Vagina (tissue), 2 donors: ENCODE results near the gene C19orf33. TPM values are rescaled to one million over a fixed set of nuclear protein-coding genes. Genes with fewer than 3 reads are reported as not detected.

Experiments used
- DNase-seq, 2 donors: peaks; one replicate each; pipeline ENCODE4 v3.0.0-alpha.2; 2017; ENCODE audit errors: extremely low spot score in 2 of 2
- H3K27ac ChIP-seq: fragments of 200-600 bp; sonication (generic); one replicate; pipeline ENCODE4 v1.5.1; 2019
- H3K27me3 ChIP-seq: fragments of 200-600 bp; sonication (generic); one replicate; pipeline ENCODE4 v1.5.1; 2019
- H3K36me3 ChIP-seq, 2 donors: fragments of 200-600 bp; sonication (generic); one replicate each; pipeline ENCODE4 v1.5.1; 2017 to 2019
- H3K4me1 ChIP-seq: fragments of 200-600 bp; sonication (generic); one replicate; pipeline ENCODE4 v1.5.1; 2019
- H3K4me3 ChIP-seq, 2 donors: fragments of 200-600 bp; sonication (generic); 1 replicate in 1 of 2; 2 replicates in 1 of 2; pipeline ENCODE4 v1.5.1; 2016 to 2019
- H3K9me3 ChIP-seq: fragments of 200-600 bp; sonication (generic); one replicate; pipeline ENCODE4 v1.5.1; 2019
- POLR2A ChIP-seq, 2 donors: fragments of 450-650 bp; IDR thresholded peaks; one replicate each; pipeline ENCODE4 v1.6.1; 2017; ENCODE audit warnings: antibody characterized with exemption in 2 of 2, mild to moderate bottlenecking in 2 of 2, moderate library complexity in 2 of 2
- POLR2AphosphoS5 ChIP-seq, 2 donors: sonication (generic); formaldehyde crosslinking; IDR thresholded peaks; one replicate each; pipeline ENCODE4 v1.9.0; 2017; ENCODE audit warnings: antibody characterized with exemption in 2 of 2, mild to moderate bottlenecking in 2 of 2, low read depth in 1 of 2; ENCODE audit not compliant: insufficient read depth in 1 of 2
- intact Hi-C: fragments of 100-400 bp; cut with DNase I; formaldehyde crosslinking; loops from one replicate; pipeline ENCODE4 v1.15.1; 2023
- total RNA-seq: library from RNA; depleted of rRNA; stranded (reverse); fragments of >200 nt; gene quantifications from one replicate; pipeline ENCODE4 v1.2.3, GENCODE V29; 2016
- TF ChIP-seq, protein P1 (sequence below), 3 experiments: fragments of 450-650 bp in 2 of 3; fragments of 200-600 bp in 1 of 3; sonication (generic) in 1 of 3; IDR thresholded peaks; one replicate each; pipeline ENCODE4 v1.5.1; 2017 to 2019; ENCODE audit warnings: antibody characterized with exemption in 3 of 3, mild to moderate bottlenecking in 2 of 3, moderate library complexity in 2 of 3

Gene C19orf33
- total RNA-seq, 1 donor from 2014 or later = 96.5 TPM

DNA sequence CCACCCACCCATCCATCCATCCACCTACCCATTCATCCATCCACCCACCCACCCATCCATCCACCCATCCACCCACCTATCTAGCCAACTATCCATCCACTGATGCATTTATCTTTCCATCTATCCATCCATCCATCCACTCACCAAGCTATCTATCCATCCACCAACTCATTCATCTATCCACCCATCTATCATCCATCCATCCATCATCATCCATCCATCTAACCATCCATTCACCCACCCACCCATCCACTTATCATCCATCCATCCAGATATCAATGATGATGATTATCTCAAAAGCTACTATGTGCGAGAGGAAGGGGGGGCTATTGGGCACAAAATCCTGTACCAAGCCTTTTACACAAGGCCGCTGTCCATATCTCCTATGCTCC lies 6.2 kb downstream of the C19orf33 start:
- Histone ChIP-seq H3K27ac (no peak overlapping the region), H3K27me3 (no peaks in the 10 kb centered on the region), H3K36me3 (peaks cover 0 to 22% of the 10 kb centered on the region in 2 donors), H3K4me3 (no peak overlapping the region), H3K4me1 (peaks cover 8% of the 10 kb centered on the region), H3K9me3 (no peaks in the 10 kb centered on the region)
- TF ChIP-seq, protein P1, sequence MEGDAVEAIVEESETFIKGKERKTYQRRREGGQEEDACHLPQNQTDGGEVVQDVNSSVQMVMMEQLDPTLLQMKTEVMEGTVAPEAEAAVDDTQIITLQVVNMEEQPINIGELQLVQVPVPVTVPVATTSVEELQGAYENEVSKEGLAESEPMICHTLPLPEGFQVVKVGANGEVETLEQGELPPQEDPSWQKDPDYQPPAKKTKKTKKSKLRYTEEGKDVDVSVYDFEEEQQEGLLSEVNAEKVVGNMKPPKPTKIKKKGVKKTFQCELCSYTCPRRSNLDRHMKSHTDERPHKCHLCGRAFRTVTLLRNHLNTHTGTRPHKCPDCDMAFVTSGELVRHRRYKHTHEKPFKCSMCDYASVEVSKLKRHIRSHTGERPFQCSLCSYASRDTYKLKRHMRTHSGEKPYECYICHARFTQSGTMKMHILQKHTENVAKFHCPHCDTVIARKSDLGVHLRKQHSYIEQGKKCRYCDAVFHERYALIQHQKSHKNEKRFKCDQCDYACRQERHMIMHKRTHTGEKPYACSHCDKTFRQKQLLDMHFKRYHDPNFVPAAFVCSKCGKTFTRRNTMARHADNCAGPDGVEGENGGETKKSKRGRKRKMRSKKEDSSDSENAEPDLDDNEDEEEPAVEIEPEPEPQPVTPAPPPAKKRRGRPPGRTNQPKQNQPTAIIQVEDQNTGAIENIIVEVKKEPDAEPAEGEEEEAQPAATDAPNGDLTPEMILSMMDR (IDR thresholded peaks at IDR 0.05) = no peak
- TF ChIP-seq POLR2A (IDR thresholded peaks at IDR 0.05) (no peak), POLR2AphosphoS5 (IDR thresholded peaks at IDR 0.05; ENCODE audit: insufficient read depth in 1 of 2, low read depth in 1 of 2) (no peak)
- no peak for DNase-seq
- intact Hi-C loops = no loop called here

DNA sequence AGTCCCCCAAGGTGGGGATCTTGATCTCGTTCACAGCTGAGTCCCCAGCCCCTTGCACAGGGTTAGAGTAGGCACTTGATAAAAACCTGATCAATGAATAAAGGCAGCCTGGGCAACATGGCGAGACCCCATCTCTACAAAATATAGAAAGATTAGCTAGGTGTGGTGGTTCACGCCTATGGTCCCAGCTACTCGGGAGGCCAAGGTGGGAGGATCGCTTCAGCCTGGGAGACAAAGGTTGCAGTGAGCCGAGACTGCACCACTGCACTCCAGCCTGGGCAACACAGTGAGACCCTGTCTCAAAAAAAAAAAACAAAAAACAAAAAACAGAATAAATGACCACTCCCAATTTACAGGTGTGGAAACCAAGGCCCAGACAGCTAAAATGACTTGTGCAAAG lies 6.9 kb downstream of the C19orf33 start:
- H3K4me3 ChIP-seq = no peak overlapping the region
- H3K27me3 ChIP-seq = no peaks in the 10 kb centered on the region
- intact Hi-C loops = no loop called here
- peaks cover 0 to 22% of the 10 kb centered on the region in 2 donors for H3K36me3 ChIP-seq
- no peaks in the 10 kb centered on the region for H3K9me3 ChIP-seq
- no peak for DNase-seq
- TF ChIP-seq, protein P1 (IDR thresholded peaks at IDR 0.05) = no peak
- TF ChIP-seq POLR2A (IDR thresholded peaks at IDR 0.05) (no peak), POLR2AphosphoS5 (IDR thresholded peaks at IDR 0.05; ENCODE audit: insufficient read depth in 1 of 2, low read depth in 1 of 2) (no peak)
- no peak overlapping the region for H3K27ac ChIP-seq
- H3K4me1 ChIP-seq = peaks cover 5% of the 10 kb centered on the region

DNA sequence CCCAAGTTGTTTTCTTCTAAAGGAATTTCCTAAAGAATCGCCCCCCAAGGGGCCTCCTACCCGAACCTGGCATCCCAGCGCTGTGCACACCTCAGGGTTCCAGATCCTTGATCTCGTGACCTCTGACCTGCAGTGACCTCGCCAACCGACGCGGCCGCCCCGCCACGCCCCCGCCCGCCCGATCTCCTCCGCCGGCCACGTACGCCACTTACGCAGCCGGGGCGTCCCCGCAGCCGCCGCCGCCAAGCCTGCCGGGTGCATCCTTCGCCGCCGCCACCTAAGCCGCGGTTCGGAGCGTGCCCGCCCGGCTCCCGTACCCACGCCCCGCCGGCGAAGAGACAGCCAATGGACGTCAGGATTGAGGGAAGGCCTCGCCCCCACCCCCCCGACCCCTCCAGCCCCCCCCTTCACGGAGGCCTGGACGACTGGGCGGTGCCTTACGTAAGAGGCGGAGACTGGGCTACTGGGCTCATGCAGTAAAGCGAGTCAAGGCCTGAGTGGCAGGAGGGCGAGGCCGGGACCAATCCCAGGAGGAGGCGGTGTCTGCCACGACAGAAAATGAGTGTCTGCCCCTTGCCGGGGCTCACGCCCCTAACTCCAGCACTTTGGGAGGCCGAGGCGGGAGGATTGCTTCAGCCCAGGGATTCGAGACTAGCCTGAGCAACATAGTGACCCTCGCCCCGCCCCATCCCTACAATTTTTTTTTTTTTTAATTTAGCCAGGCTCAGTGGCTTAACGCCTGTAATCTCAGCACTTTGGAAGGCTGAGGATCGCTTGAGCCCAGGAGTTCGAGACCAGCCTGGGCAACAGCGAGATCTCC lies 11.8 kb downstream of the C19orf33 start, which contains the start of gene YIF1B:
Gene YIF1B (minus strand): TSS at position 291 of the 820 bp plus-strand sequence. CDS start 30 bp downstream, at position 261.
- intact Hi-C loops = no loop called here
- H3K27ac ChIP-seq = peak within 1 kb of the TSS; percentile 89
- H3K4me1 ChIP-seq = peaks cover 42% of the 10 kb centered on the region
- peak within 1 kb of the TSS; percentile 46 to 63 for H3K4me3 ChIP-seq
- H3K27me3 ChIP-seq = no peaks in the 10 kb centered on the region
- TF ChIP-seq, protein P1 (IDR thresholded peaks at IDR 0.05) = no peak
- TF ChIP-seq POLR2AphosphoS5 (IDR thresholded peaks at IDR 0.05; ENCODE audit: insufficient read depth in 1 of 2, low read depth in 1 of 2) = peak; percentile 48 to 77
- H3K9me3 ChIP-seq = no peaks in the 10 kb centered on the region
- no peaks in the 10 kb centered on the region for H3K36me3 ChIP-seq
- peak in 1 of 2 donors; percentile 99 for DNase-seq

DNA sequence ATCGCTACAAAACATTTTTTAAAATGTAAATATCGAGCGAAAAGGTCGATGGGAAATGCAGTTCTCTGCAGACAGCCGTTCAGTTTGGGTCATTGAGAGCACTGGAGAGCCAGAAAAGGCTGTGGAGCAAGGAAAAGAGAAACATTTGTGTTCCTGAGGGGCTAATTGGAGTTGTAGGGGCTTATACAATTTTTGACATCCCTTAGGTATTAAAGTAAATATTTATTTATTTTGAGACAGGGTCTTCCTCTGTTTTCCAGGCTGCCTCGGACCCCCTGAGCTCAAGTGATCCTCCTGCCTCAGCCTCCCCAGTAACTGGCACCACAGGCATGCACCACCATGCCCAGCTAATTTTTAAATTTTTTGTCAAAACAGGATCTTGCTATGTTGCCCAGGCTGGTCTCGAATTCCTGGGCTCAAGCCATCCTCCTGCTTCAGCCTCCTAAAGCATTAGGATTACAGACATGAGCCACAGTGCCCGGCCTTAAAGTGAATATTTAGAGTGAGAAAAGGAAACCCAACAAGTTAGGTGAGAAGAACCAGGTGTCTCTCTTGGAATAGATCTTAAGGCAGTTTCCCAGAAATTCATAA lies 12.5 kb downstream of the C19orf33 start:
- Histone ChIP-seq H3K4me3 (peak overlapping the region; percentile 46 to 63), H3K27ac (peak overlapping the region; percentile 89), H3K27me3 (no peaks in the 10 kb centered on the region), H3K9me3 (no peaks in the 10 kb centered on the region), H3K36me3 (no peaks in the 10 kb centered on the region), H3K4me1 (peaks cover 49% of the 10 kb centered on the region)
- DNase-seq = no peak
- intact Hi-C loops = no loop called here
- TF ChIP-seq POLR2AphosphoS5 (IDR thresholded peaks at IDR 0.05; ENCODE audit: insufficient read depth in 1 of 2, low read depth in 1 of 2) = no peak
- no peak for TF ChIP-seq POLR2A (IDR thresholded peaks at IDR 0.05)
- TF ChIP-seq, protein P1 (IDR thresholded peaks at IDR 0.05) = no peak
